Ovary (tissue), 3 donors: ENCODE measurements around the gene NFIA.

Source experiments
- EP300 ChIP-seq: sonication (generic); formaldehyde crosslinking; IDR thresholded peaks from one replicate; pipeline ENCODE4 v1.6.1; 2017; ENCODE audit warnings: antibody characterized with exemption
- TF ChIP-seq, protein P1 (sequence below), 3 donors: fragments of 450-650 bp in 2 of 3; fragments of 200-600 bp in 1 of 3; IDR thresholded peaks; one replicate each; pipeline versions ENCODE4 v1.5.1 to v1.8.0; 2016 to 2022; ENCODE audit warnings: antibody characterized with exemption in 3 of 3, mild to moderate bottlenecking in 1 of 3
- donor health status: DM: no; HTN: no; CAD: no.

DNA sequence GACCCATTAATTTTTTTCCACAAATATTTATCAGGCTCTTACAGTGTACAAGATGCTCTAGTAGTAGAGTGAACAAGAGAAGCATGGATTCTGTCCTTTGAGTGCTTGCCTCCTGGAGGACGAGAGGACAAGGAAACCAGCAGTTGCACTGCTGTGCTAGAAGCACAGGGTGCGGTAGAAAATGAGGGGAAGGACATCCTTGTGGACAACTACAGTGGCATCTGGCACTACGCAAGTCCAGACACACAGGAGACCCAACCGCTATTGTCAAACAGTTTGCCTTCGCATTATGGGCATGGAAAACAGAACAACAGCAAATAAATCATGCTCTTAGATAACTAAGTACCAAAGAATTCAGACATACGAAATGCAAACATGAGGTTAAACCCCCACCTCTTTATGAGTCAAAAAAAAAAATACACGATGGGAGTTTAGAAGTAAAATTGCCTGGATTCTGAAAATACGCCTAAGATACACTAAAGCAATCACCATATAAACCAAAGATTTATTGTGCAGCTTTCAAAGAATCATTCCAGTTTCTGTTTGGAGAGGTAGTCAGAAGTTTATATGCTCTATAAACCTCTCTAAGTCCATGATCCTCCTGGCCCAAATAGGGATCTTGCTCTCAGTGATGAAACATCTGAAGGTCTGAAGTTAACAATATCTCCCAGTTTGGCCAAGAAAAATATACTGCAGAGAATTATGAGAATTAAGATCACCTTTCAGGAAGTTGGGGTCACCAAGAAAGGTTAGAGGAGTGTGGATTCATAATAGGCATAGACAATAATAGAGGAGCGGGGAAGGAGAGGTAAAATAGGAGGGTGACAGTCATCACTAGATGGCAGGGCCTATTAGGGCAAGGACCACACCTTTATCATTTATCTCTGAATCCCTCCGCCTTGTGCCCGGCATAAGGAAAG is 307.8 kb downstream of the NFIA start:
- TF ChIP-seq EP300: no peak
- TF ChIP-seq, protein P1, sequence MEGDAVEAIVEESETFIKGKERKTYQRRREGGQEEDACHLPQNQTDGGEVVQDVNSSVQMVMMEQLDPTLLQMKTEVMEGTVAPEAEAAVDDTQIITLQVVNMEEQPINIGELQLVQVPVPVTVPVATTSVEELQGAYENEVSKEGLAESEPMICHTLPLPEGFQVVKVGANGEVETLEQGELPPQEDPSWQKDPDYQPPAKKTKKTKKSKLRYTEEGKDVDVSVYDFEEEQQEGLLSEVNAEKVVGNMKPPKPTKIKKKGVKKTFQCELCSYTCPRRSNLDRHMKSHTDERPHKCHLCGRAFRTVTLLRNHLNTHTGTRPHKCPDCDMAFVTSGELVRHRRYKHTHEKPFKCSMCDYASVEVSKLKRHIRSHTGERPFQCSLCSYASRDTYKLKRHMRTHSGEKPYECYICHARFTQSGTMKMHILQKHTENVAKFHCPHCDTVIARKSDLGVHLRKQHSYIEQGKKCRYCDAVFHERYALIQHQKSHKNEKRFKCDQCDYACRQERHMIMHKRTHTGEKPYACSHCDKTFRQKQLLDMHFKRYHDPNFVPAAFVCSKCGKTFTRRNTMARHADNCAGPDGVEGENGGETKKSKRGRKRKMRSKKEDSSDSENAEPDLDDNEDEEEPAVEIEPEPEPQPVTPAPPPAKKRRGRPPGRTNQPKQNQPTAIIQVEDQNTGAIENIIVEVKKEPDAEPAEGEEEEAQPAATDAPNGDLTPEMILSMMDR (IDR thresholded peaks at IDR 0.05): no peak
